Islet precursor cell (in vitro differentiated cells): ENCODE data around the gene CCL16.

Experiments used
- DNase-seq: peaks from one replicate; pipeline ENCODE4 v3.0.0-alpha.2; 2018

CCL16 gene

GRCh38 chr17:35934760-35935159, 46.5 kb downstream of the CCL16 start:
- DNase-seq: no peak

- DNase-seq: no peak
These were observed 48.7 kb downstream of the CCL16 start for GRCh38 chr17:35932586-35932985.

DNA sequence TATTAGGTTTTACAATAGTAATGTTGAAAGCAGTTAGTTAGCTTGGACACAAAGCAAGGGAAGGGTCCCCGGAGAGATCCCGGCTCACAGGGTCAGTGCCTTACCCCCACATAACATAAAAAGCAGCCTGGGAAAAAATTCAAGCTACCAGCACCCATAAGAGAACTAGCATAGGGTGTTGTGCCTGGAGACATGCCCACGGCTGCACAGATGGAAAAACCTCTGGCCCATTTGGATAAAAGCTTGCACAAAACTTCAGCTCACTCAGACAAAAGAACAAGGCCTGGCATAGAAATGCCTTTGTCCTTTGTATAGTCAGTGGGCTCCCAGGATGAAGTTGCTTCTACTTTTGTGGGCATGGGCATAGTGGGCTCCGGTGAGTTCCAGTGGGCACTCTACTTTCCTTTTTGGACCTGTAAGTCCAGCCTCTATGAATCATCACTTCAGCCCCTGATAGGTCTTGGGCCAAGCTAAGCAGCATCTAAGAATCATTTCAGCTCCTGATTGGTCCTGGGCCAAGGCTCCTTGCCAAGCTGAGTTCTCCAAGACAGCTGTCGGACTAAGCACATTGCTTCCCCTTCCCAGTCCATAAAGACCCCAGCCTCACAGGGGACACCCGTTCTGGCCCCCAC, 49.4 kb downstream of the CCL16 start:
- DNase-seq: no peak

GRCh38 chr17:35930211-35931065, 50.9 kb downstream of the CCL16 start, which contains the start of gene RDM1:
TSS of gene RDM1 (minus strand) at chr17:35930773. CDS start at chr17:35930727, 46 bp downstream.
- peak; percentile 95 for DNase-seq

GRCh38 chr17:35927714-35928113, 53.6 kb downstream of the CCL16 start:
- DNase-seq: no peak
